ENCODE measurements around the gene ARHGAP18.

ARHGAP18 gene

DNA sequence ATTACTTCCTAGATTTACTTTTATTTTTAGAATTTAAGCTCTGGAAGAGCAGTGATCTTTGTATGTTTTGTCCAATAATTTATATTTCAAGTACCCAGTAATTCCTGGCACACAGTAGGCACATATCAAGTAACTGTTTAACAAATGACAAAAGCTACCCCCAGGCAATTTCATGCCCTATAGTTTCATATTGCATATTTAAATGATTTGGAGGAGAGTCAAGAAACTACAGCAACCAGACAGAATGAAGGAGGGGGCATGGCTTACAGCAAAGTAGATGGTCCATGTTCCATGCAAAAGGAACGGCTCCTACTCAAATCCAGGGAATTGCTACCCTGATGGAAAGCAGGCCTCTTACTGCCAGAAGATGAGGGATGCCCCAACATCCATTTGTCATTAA is 113.5 kb downstream of the ARHGAP18 start:
- POLR2A ChIA-PET = no interaction called here
- CTCF ChIA-PET = interaction anchor here (0.7 to 4.7 kb wide), 5 partner anchors 17 to 134 kb away, joined by 3 to 32 read pairs (median 9); no protein-coding TSS in a partner anchor
- no peak for TF ChIP-seq BHLHE40 (IDR thresholded peaks at IDR 0.05; ENCODE audit: borderline replicate concordance)
- no peak for TF ChIP-seq FOXK2 (IDR thresholded peaks at IDR 0.05)
- TF ChIP-seq, protein P1, sequence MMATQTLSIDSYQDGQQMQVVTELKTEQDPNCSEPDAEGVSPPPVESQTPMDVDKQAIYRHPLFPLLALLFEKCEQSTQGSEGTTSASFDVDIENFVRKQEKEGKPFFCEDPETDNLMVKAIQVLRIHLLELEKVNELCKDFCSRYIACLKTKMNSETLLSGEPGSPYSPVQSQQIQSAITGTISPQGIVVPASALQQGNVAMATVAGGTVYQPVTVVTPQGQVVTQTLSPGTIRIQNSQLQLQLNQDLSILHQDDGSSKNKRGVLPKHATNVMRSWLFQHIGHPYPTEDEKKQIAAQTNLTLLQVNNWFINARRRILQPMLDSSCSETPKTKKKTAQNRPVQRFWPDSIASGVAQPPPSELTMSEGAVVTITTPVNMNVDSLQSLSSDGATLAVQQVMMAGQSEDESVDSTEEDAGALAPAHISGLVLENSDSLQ (IDR thresholded peaks at IDR 0.05) = no peak
- no peak for TF ChIP-seq ZNF384 (IDR thresholded peaks at IDR 0.05)
- no peak for TF ChIP-seq SP1 (IDR thresholded peaks at IDR 0.05)
- no peak for TF ChIP-seq FOXM1 (IDR thresholded peaks at IDR 0.05; ENCODE audit: borderline replicate concordance)
- no peak for TF ChIP-seq HDGF (IDR thresholded peaks at IDR 0.05; ENCODE audit: borderline replicate concordance)
- TF ChIP-seq SUZ12 (IDR thresholded peaks at IDR 0.05) = no peak
- TF ChIP-seq CTBP1 (IDR thresholded peaks at IDR 0.05; ENCODE audit: borderline replicate concordance) = no peak
- no peak for TF ChIP-seq LEF1 (IDR thresholded peaks at IDR 0.05; ENCODE audit: borderline replicate concordance)
- no peak for TF ChIP-seq TARDBP (IDR thresholded peaks at IDR 0.05)
- TF ChIP-seq ARNT (IDR thresholded peaks at IDR 0.05) = no peak
- no peak for TF ChIP-seq L3MBTL2 (conservative IDR thresholded peaks at IDR 0.05)
- TF ChIP-seq ELF4 (IDR thresholded peaks at IDR 0.05) = no peak
- TF ChIP-seq FOXA1 (IDR thresholded peaks at IDR 0.05) = no peak
- TF ChIP-seq NFRKB (IDR thresholded peaks at IDR 0.05) = no peak
- no peak for DNase-seq (ENCODE audit: extremely low spot score)

DNA sequence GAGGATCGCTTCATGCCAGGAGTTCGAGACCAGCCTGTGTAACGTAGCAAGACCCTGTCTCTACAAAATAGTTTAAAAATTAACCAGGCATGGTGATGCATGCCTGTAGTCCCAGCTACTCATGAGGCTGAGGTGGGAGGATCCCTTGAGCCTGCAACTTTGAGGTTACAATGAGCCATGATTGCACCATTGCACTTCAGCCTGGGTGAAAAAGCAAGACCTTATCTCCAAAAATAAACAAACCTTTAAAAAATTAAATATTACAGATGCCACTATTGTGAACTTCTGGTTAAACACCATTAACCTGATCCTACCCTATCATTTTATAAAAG is 116.8 kb downstream of the ARHGAP18 start:
- ChIA-PET CTCF (interaction anchor here (0.6 kb wide), 1 partner anchor 694 kb away, joined by 3 read pairs; no protein-coding TSS in a partner anchor), POLR2A (no interaction called here)
- TF ChIP-seq NFRKB (IDR thresholded peaks at IDR 0.05) (no peak), SP1 (IDR thresholded peaks at IDR 0.05) (no peak), FOXK2 (IDR thresholded peaks at IDR 0.05) (no peak), ELF4 (IDR thresholded peaks at IDR 0.05) (no peak), HDGF (IDR thresholded peaks at IDR 0.05; ENCODE audit: borderline replicate concordance) (no peak), BHLHE40 (IDR thresholded peaks at IDR 0.05; ENCODE audit: borderline replicate concordance) (no peak), FOXA1 (IDR thresholded peaks at IDR 0.05) (no peak), ZNF384 (IDR thresholded peaks at IDR 0.05) (no peak)
- DNase-seq (ENCODE audit: extremely low spot score) = no peak

DNA sequence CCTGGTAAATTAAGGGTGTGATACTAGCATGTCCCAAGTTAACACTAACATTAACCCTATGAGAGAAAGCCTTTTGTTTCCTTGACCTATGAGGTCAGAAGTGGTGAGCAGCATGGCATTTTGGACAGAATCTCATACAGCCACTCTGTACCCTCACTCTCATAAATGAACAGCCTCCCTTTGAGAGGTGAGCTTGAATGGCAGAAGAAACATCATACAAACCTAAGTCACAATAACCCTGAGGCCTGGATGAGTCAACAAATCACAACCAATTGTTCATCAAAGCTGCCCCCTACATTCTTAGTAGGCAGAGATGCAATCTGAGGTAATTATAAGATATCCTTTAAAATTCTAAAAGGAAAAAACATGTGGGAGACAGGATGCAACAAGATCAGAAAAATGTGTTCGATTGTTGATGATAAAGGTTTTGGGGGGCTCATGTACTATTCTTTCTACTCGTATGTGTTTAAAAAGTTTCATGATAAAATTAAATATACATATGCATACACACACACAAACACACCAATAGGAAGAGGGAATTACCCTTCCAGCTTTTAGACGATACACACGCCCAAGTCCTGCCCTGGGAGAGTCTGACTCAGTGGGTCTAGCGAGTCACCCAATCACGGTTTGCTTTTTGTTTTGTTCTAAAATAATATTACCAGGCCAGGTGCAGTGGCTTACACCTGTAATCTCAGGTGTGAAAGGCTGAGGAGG is 117.3 kb downstream of the ARHGAP18 start:
- DNase-seq (ENCODE audit: extremely low spot score) = no peak
- ChIA-PET CTCF (interaction anchor here (0.6 kb wide), 2 partner anchors 693 to 1565 kb away, joined by 3 to 4 read pairs; no protein-coding TSS in a partner anchor), POLR2A (no interaction called here)
- TF ChIP-seq ELF4 (IDR thresholded peaks at IDR 0.05) (no peak), L3MBTL2 (conservative IDR thresholded peaks at IDR 0.05) (no peak), LEF1 (IDR thresholded peaks at IDR 0.05; ENCODE audit: borderline replicate concordance) (no peak), NFRKB (IDR thresholded peaks at IDR 0.05) (no peak), TARDBP (IDR thresholded peaks at IDR 0.05) (no peak), ARNT (IDR thresholded peaks at IDR 0.05) (no peak), BHLHE40 (IDR thresholded peaks at IDR 0.05; ENCODE audit: borderline replicate concordance) (no peak), SUZ12 (IDR thresholded peaks at IDR 0.05) (no peak), CTBP1 (IDR thresholded peaks at IDR 0.05; ENCODE audit: borderline replicate concordance) (no peak), SP1 (IDR thresholded peaks at IDR 0.05) (no peak), ZNF384 (IDR thresholded peaks at IDR 0.05) (no peak), FOXA1 (IDR thresholded peaks at IDR 0.05) (no peak), FOXM1 (IDR thresholded peaks at IDR 0.05; ENCODE audit: borderline replicate concordance) (no peak), FOXK2 (IDR thresholded peaks at IDR 0.05) (no peak), HDGF (IDR thresholded peaks at IDR 0.05; ENCODE audit: borderline replicate concordance) (no peak)
- TF ChIP-seq, protein P1 (IDR thresholded peaks at IDR 0.05) = no peak

DNA sequence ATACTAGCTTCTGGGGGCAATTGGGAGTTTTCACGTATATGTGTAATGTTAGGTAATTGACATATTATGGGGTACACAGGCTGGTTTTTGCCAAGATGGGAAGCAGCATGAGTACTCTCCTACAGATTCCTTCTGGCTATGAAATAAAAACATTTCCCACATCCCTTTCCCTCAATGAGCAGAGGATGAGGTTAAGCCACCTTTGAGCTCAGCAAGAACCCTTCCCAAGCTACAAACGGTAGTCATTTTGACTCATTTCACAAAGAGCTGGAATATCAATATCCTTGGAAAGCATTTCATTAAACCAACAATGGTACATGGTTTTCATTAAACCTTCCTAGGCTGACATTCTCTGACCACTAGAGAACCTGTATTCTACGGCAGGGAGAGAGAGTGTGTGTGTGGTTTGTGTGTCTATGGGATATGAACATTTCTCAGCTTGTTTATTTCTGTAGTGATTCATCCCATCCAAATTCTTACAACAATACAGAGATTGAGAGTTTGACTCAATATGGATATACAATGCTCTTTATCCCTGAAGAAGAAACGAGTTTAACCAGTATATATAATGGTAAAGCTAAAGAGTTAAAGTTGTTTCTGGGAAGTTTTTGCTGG is 119.5 kb downstream of the ARHGAP18 start:
- no peak for DNase-seq (ENCODE audit: extremely low spot score)
- ChIA-PET POLR2A (no interaction called here), CTCF (interaction anchor here (0.7 to 1.3 kb wide), 2 partner anchors 89 to 185 kb away, joined by 7 read pairs; no protein-coding TSS in a partner anchor)
- TF ChIP-seq TARDBP (IDR thresholded peaks at IDR 0.05) (no peak), ZNF384 (IDR thresholded peaks at IDR 0.05) (no peak), SUZ12 (IDR thresholded peaks at IDR 0.05) (no peak), FOXM1 (IDR thresholded peaks at IDR 0.05; ENCODE audit: borderline replicate concordance) (no peak), CTBP1 (IDR thresholded peaks at IDR 0.05; ENCODE audit: borderline replicate concordance) (no peak), FOXA1 (IDR thresholded peaks at IDR 0.05) (no peak), ARNT (IDR thresholded peaks at IDR 0.05) (no peak), ELF4 (IDR thresholded peaks at IDR 0.05) (no peak)

DNA sequence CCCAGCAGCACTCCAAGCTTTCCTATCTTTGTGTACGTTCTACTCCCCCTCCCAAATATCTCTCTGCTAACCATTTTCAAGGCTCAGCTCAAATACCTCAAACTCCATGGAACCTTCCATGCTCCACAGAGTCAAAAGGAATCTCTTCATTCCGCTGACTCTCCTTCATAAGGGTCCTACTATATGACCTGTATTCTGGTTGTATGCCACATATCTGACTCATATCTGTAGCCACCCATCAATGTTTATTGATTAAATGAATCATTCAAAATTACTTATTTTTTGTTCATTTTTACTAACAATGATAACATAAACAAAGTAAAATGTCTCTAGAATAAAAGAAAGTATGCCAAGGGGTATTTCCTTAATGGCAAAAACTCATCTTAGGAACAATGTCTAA is 123.2 kb downstream of the ARHGAP18 start:
- DNase-seq (ENCODE audit: extremely low spot score) = no peak
- POLR2A ChIA-PET = no interaction called here
- TF ChIP-seq SUZ12 (IDR thresholded peaks at IDR 0.05) = no peak
- no peak for TF ChIP-seq L3MBTL2 (conservative IDR thresholded peaks at IDR 0.05)
- TF ChIP-seq BHLHE40 (IDR thresholded peaks at IDR 0.05; ENCODE audit: borderline replicate concordance) = no peak
- TF ChIP-seq NFRKB (IDR thresholded peaks at IDR 0.05) = no peak
- no peak for TF ChIP-seq FOXA1 (IDR thresholded peaks at IDR 0.05)
- TF ChIP-seq FOXK2 (IDR thresholded peaks at IDR 0.05) = no peak
- no peak for TF ChIP-seq HDGF (IDR thresholded peaks at IDR 0.05; ENCODE audit: borderline replicate concordance)
- CTCF ChIA-PET = no interaction called here

DNA sequence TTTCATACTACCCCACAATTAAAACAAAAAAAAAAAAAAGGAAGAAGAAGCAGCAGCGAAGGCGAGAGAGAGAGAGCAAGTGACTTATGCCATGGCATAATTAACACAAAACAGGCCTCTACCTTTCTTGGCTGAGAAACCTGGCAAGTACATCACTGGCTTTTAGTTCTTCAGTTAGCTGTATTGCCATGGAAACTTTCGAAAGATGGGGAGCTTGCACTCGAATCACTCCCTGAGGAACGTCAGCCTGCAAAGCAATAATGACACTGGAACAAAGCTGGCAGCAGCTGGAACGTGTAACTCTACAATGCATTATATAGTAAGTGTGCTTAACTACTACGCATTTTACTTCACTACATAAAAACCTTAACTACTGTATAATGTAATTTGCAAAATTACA is 126.1 kb downstream of the ARHGAP18 start:
- POLR2A ChIA-PET = no interaction called here
- CTCF ChIA-PET = interaction anchor here (0.7 kb wide), 1 partner anchor 9 kb away, joined by 4 read pairs; no protein-coding TSS in a partner anchor
- TF ChIP-seq SUZ12 (IDR thresholded peaks at IDR 0.05) = no peak
- no peak for TF ChIP-seq LEF1 (IDR thresholded peaks at IDR 0.05; ENCODE audit: borderline replicate concordance)
- no peak for TF ChIP-seq L3MBTL2 (conservative IDR thresholded peaks at IDR 0.05)
- no peak for TF ChIP-seq SP1 (IDR thresholded peaks at IDR 0.05)
- TF ChIP-seq FOXM1 (IDR thresholded peaks at IDR 0.05; ENCODE audit: borderline replicate concordance) = no peak
- TF ChIP-seq FOXA1 (IDR thresholded peaks at IDR 0.05) = no peak
- TF ChIP-seq, protein P1 (IDR thresholded peaks at IDR 0.05) = no peak
- no peak for TF ChIP-seq TARDBP (IDR thresholded peaks at IDR 0.05)
- TF ChIP-seq ELF4 (IDR thresholded peaks at IDR 0.05) = no peak
- TF ChIP-seq FOXK2 (IDR thresholded peaks at IDR 0.05) = no peak
- TF ChIP-seq NFRKB (IDR thresholded peaks at IDR 0.05) = no peak
- TF ChIP-seq CTBP1 (IDR thresholded peaks at IDR 0.05; ENCODE audit: borderline replicate concordance) = no peak
- TF ChIP-seq HDGF (IDR thresholded peaks at IDR 0.05; ENCODE audit: borderline replicate concordance) = no peak
- no peak for TF ChIP-seq ARNT (IDR thresholded peaks at IDR 0.05)
- no peak for TF ChIP-seq ZNF384 (IDR thresholded peaks at IDR 0.05)
- TF ChIP-seq BHLHE40 (IDR thresholded peaks at IDR 0.05; ENCODE audit: borderline replicate concordance) = no peak
- DNase-seq (ENCODE audit: extremely low spot score) = no peak
